ENCODE measurements around the gene DNAH17. TPM values are rescaled to one million over a fixed set of nuclear protein-coding genes. Genes with fewer than 3 reads are reported as not detected.

The DNAH17 gene
- total and polyA plus RNA-seq, 2 of the 13 experiments (the other 11 are each of a cell fraction or from before 2014, with no cell fraction given), result 0.86 to 1.6 TPM

DNA sequence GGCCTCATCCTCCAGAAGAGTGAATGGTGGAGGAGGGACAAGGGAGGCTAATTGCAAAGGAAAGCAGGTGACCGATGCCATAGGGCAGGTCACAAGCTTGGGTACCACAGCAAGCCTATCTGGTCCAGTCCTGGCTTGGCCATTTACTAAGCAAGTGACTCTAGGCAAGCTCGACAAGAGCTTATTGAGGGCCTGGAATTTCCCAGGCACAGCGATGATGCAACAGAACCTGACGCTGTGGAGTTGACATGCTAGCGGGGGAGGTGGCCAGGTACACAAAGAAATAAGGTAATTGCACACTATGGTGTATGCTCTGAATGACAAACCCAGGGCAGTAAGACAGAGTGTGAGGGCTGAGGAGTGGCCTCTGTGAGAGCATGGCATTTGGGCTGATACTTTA lies 100.2 kb downstream of the DNAH17 start (continued):
- TF ChIP-seq TBL1XR1 (IDR thresholded peaks at IDR 0.05; ENCODE audit: borderline replicate concordance, low read length, partially characterized antibody), result no peak
- TF ChIP-seq ZNF496 (CRISPR knock-in tag; IDR thresholded peaks at IDR 0.05; ENCODE audit: insufficient replicate concordance), result no peak
- TF ChIP-seq, protein P1, sequence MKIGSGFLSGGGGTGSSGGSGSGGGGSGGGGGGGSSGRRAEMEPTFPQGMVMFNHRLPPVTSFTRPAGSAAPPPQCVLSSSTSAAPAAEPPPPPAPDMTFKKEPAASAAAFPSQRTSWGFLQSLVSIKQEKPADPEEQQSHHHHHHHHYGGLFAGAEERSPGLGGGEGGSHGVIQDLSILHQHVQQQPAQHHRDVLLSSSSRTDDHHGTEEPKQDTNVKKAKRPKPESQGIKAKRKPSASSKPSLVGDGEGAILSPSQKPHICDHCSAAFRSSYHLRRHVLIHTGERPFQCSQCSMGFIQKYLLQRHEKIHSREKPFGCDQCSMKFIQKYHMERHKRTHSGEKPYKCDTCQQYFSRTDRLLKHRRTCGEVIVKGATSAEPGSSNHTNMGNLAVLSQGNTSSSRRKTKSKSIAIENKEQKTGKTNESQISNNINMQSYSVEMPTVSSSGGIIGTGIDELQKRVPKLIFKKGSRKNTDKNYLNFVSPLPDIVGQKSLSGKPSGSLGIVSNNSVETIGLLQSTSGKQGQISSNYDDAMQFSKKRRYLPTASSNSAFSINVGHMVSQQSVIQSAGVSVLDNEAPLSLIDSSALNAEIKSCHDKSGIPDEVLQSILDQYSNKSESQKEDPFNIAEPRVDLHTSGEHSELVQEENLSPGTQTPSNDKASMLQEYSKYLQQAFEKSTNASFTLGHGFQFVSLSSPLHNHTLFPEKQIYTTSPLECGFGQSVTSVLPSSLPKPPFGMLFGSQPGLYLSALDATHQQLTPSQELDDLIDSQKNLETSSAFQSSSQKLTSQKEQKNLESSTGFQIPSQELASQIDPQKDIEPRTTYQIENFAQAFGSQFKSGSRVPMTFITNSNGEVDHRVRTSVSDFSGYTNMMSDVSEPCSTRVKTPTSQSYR (CRISPR knock-in tag; IDR thresholded peaks at IDR 0.05; ENCODE audit: borderline replicate concordance), result peak; percentile 96
- TF ChIP-seq DMAP1 (CRISPR knock-in tag; IDR thresholded peaks at IDR 0.05), result no peak
- TF ChIP-seq ZNF670 (CRISPR knock-in tag; IDR thresholded peaks at IDR 0.05; ENCODE audit: borderline replicate concordance), result no peak
- no peak for TF ChIP-seq AGO1 (IDR thresholded peaks at IDR 0.05; ENCODE audit: low read depth, low read length, poor library complexity, severe bottlenecking)
- TF ChIP-seq ZNF431 (CRISPR knock-in tag; IDR thresholded peaks at IDR 0.05; ENCODE audit: borderline replicate concordance, low read depth), result no peak
- TF ChIP-seq SMC3 (IDR thresholded peaks at IDR 0.05; ENCODE audit: low read length), result no peak; the same call in 1 of the 2 replicates
- TF ChIP-seq ZSCAN9 (CRISPR knock-in tag; IDR thresholded peaks at IDR 0.05; ENCODE audit: borderline replicate concordance), result no peak
- peak; percentile 46; the same call in 1 of the 2 replicates for TF ChIP-seq MIER3 (CRISPR knock-in tag; IDR thresholded peaks at IDR 0.05; ENCODE audit: borderline replicate concordance)
- no peak for TF ChIP-seq MED13 (CRISPR knock-in tag; IDR thresholded peaks at IDR 0.05)
- no peak for TF ChIP-seq CENPX (CRISPR knock-in tag; IDR thresholded peaks at IDR 0.05)
- TF ChIP-seq, protein P2, sequence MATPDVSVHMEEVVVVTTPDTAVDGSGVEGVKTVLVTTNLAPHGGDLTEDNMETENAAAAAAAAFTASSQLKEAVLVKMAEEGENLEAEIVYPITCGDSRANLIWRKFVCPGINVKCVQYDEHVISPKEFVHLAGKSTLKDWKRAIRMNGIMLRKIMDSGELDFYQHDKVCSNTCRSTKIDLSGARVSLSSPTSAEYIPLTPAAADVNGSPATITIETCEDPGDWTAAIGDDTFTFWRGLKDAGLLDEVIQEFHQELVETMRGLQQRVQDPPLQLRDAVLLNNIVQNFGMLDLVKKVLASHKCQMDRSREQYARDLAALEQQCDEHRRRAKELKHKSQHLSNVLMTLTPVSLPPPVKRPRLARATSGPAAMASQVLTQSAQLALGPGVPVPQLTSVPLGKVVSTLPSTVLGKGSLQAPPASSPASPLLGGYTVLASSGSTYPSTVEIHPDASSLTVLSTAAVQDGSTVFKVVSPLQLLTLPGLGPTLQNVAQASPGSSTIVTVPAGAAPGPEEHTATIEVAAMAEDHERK (CRISPR knock-in tag; IDR thresholded peaks at IDR 0.05; ENCODE audit: low read depth), result no peak
- TF ChIP-seq SRY (CRISPR knock-in tag; IDR thresholded peaks at IDR 0.05), result no peak
- TF ChIP-seq MTA1 (CRISPR knock-in tag; IDR thresholded peaks at IDR 0.05; ENCODE audit: borderline replicate concordance), result no peak
- TF ChIP-seq KAT8 (CRISPR knock-in tag; IDR thresholded peaks at IDR 0.05), result no peak
- no peak for TF ChIP-seq ZNF549 (CRISPR knock-in tag; IDR thresholded peaks at IDR 0.05)
- no peak for TF ChIP-seq ZNF790 (CRISPR knock-in tag; IDR thresholded peaks at IDR 0.05; ENCODE audit: borderline replicate concordance)
- TF ChIP-seq NR2C2 (CRISPR knock-in tag; IDR thresholded peaks at IDR 0.05; ENCODE audit: borderline replicate concordance), result no peak
- TF ChIP-seq BRD4 (CRISPR knock-in tag; IDR thresholded peaks at IDR 0.05), result no peak
- TF ChIP-seq ZNF34 (CRISPR knock-in tag; IDR thresholded peaks at IDR 0.05; ENCODE audit: borderline replicate concordance), result no peak
- TF ChIP-seq, protein P3, sequence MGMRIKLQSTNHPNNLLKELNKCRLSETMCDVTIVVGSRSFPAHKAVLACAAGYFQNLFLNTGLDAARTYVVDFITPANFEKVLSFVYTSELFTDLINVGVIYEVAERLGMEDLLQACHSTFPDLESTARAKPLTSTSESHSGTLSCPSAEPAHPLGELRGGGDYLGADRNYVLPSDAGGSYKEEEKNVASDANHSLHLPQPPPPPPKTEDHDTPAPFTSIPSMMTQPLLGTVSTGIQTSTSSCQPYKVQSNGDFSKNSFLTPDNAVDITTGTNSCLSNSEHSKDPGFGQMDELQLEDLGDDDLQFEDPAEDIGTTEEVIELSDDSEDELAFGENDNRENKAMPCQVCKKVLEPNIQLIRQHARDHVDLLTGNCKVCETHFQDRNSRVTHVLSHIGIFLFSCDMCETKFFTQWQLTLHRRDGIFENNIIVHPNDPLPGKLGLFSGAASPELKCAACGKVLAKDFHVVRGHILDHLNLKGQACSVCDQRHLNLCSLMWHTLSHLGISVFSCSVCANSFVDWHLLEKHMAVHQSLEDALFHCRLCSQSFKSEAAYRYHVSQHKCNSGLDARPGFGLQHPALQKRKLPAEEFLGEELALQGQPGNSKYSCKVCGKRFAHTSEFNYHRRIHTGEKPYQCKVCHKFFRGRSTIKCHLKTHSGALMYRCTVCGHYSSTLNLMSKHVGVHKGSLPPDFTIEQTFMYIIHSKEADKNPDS (CRISPR knock-in tag; IDR thresholded peaks at IDR 0.05), result no peak
- TF ChIP-seq, protein P4, sequence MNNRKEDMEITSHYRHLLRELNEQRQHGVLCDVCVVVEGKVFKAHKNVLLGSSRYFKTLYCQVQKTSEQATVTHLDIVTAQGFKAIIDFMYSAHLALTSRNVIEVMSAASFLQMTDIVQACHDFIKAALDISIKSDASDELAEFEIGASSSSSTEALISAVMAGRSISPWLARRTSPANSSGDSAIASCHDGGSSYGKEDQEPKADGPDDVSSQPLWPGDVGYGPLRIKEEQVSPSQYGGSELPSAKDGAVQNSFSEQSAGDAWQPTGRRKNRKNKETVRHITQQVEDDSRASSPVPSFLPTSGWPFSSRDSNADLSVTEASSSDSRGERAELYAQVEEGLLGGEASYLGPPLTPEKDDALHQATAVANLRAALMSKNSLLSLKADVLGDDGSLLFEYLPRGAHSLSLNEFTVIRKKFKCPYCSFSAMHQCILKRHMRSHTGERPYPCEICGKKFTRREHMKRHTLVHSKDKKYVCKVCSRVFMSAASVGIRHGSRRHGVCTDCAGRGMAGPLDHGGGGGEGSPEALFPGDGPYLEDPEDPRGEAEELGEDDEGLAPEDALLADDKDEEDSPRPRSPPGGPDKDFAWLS (CRISPR knock-in tag; IDR thresholded peaks at IDR 0.05; ENCODE audit: borderline replicate concordance), result no peak

Measured in HepG2 (cell line).